RKO (cell line): ENCODE data around the gene GFI1B.
"Not testable (repeated sequence)": the region's sequence is repeated elsewhere in the genome, so short reads cannot be mapped to it uniquely, and the experiment has no call there.

Experiments used
- DNase-seq: peaks from one replicate; pipeline ENCODE4 v3.0.0-alpha.2; 2016; ENCODE audit warnings: low spot score

Gene GFI1B

GRCh38 chr9:132991351-132992300 lies 13.1 kb downstream of the GFI1B start:
- no peak for DNase-seq

- no peak for DNase-seq
These were observed 15.0 kb downstream of the GFI1B start for GRCh38 chr9:132993511-132993939.

- DNase-seq: peak; percentile 40
These were observed 16.1 kb downstream of the GFI1B start for GRCh38 chr9:132994410-132995120.

GRCh38 chr9:132995121-132995420 lies 16.6 kb downstream of the GFI1B start:
- DNase-seq: no peak

- DNase-seq: no peak
These were observed 17.4 kb downstream of the GFI1B start for GRCh38 chr9:132995879-132996278.

GRCh38 chr9:132996526-132996925 lies 18.0 kb downstream of the GFI1B start:
- no peak for DNase-seq

GRCh38 chr9:132997591-132997990 lies 19.1 kb downstream of the GFI1B start:
- DNase-seq: no peak

GRCh38 chr9:132998221-132998620 lies 19.7 kb downstream of the GFI1B start:
- not testable (repeated sequence) for DNase-seq

GRCh38 chr9:132998831-132999635 lies 20.5 kb downstream of the GFI1B start:
- no peak for DNase-seq

GRCh38 chr9:133002147-133003070 lies 23.9 kb downstream of the GFI1B start:
- no peak for DNase-seq

- DNase-seq: no peak
These were observed 24.6 kb downstream of the GFI1B start for GRCh38 chr9:133003071-133003461.

- no peak for DNase-seq
These were observed 25.2 kb downstream of the GFI1B start for GRCh38 chr9:133003671-133004090.

GRCh38 chr9:133004091-133004998 lies 25.9 kb downstream of the GFI1B start:
- no peak for DNase-seq

- DNase-seq: no peak
These were observed 26.7 kb downstream of the GFI1B start for GRCh38 chr9:133004999-133005760.

- no peak for DNase-seq
These were observed 27.5 kb downstream of the GFI1B start for GRCh38 chr9:133005957-133006356.

- no peak for DNase-seq
These were observed 28.3 kb downstream of the GFI1B start for GRCh38 chr9:133006731-133007352.

GRCh38 chr9:133008406-133008805 lies 29.9 kb downstream of the GFI1B start:
- DNase-seq: no peak

GRCh38 chr9:133008824-133009223 lies 30.3 kb downstream of the GFI1B start:
- no peak for DNase-seq
